Inflammatory macrophage treated with lipopolysaccharide for 1 hour (primary cell): ENCODE data around the gene MEOX1.
"Not testable (repeated sequence)": the region's sequence is repeated elsewhere in the genome, so short reads cannot be mapped to it uniquely, and the experiment has no call there.

ENCODE experiments used
- DNase-seq, 2 donors: peaks; one replicate each; pipeline ENCODE4 v3.0.0-alpha.2; 2020 to 2022

The MEOX1 gene

GRCh38 chr17:43661699-43662412, at the start of gene MEOX1:
Gene MEOX1 (minus strand): TSS chr17:43661922. CDS start chr17:43661534, 388 bp downstream.
- DNase-seq: no peak

- DNase-seq: no peak
These were observed 48.4 kb upstream of the MEOX1 start for GRCh38 chr17:43710101-43710500.

- no peak for DNase-seq
These were observed 47.5 kb upstream of the MEOX1 start for GRCh38 chr17:43709210-43709609.

DNA sequence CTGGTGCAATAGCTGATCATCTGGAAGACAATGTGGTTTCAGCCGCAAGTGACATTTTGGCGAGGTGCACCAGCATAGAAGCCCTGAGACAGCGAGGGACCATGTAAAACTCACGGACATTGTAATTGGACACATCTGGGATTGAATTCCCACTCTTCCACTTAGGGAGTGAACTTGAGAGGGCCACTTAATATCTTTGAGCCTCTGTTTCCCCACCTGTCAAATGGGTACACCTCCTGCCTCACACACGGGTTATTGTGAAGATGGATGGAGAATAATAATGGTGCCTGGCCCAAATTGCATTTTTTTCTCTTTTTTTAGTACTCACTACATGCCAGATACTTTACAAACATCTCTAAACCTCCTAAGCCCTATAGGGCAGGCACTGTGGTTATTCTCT, 45.5 kb upstream of the MEOX1 start:
- no peak for DNase-seq

GRCh38 chr17:43706235-43706634, 44.5 kb upstream of the MEOX1 start:
- DNase-seq: no peak

DNA sequence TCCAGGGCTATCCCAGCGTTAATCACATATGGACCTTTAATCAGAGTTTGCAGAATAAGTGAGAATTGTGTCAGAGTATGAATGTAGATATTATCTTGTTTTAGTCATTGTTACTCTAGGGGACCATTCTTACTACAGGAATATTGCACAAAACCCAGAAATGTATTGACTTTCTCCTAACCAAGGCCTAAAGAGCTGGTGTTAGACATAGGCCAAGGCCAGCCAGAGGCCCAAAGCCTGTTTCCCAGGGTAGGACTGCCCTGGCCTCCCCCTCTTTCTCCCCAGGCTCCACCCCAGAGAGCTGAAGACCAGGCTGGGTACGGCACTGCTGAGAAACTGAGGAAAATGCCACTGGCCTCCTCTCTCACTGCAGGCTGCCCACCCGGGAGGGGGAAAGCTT, 41.9 kb upstream of the MEOX1 start:
- DNase-seq: no peak

DNA sequence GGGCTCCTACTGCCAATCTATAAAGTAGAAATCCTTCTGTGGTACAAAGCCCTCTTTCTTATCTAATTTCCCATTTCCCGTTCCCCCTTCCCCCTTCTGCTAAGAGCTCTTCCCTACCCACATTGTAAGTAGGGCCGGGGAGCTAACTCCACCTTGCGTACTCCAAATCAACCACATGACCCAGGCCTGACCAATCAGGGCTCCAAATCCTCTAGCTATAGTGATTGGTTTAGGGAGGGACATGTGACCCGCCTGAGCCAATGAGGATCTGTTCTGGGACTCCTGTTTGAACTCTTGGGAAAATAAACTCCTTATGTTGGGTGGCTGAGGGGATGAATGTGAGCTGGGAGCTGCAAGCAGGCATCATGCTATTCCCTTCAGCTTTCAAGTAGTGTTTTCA, 40.9 kb upstream of the MEOX1 start:
- DNase-seq: peak in 1 of 2 donors; percentile 39

GRCh38 chr17:43701318-43701743, 39.6 kb upstream of the MEOX1 start:
- DNase-seq: peak; percentile 29 to 45

- DNase-seq: no peak
These were observed 37.7 kb upstream of the MEOX1 start for GRCh38 chr17:43699438-43699756.

- DNase-seq: no peak
These were observed 37.1 kb upstream of the MEOX1 start for GRCh38 chr17:43698678-43699437.

- DNase-seq: no peak
These were observed 36.2 kb upstream of the MEOX1 start for GRCh38 chr17:43697937-43698336.

- DNase-seq: no peak
These were observed 35.2 kb upstream of the MEOX1 start for GRCh38 chr17:43696891-43697290.

- peak; percentile 10 to 28 for DNase-seq
These were observed 34.5 kb upstream of the MEOX1 start for GRCh38 chr17:43695970-43696865.

DNA sequence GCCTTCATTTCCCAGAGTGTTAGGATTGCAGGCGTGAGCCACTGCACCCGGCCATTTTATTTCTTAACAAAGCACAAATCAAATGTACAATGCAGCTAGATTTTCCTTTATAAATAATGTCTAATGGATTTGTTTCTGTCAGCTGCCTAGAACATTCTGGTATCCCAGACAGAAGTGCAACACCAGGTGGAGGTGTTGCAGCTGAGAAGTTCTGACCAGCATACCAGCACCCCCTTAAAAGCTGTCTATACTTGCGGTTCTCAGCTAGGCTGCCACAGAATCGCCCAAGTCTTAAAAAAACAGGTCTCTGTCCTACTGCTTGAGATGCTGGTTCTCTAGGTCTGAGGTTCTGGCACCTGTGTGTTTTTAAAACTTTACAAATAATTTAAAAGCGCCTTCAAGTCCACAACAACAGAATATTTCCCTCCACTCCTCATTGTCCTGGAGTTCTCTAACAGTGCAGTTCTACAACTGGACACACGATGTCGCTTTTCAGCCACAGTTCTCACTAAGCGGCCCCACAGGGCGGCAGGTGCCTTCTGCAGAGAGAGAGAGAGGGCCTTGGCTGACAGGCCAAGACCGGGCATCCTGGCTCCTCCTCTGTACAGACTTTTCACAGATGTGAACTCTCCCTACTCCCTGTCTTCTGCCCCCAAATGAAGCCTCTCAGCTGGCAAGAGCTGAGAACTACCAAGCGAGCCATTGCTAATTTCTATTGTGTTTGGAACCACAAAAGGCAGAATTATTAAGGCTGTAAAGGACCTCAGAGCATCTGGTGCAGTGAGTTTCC, 32.6 kb upstream of the MEOX1 start:
- DNase-seq: peak; percentile 68 to 91

DNA sequence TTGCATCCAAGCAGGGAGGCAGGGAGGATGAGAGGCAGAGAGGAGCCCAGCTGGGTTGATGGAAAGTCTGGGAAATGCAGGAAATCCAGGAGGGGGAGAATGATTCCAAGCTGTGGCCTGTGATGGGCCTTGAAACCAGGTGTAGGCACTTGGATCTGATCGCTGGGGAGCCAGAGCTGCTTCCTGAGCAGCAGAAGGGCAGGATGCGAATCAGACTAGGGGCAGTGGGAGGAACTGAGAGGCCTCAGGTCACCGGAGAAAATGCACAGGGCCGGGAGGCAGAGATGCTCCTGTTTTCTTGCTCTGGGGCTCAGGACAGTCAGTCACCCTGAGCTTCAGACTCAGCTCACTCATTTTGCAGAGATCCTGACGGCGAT, 29.6 kb upstream of the MEOX1 start:
- no peak for DNase-seq

DNA sequence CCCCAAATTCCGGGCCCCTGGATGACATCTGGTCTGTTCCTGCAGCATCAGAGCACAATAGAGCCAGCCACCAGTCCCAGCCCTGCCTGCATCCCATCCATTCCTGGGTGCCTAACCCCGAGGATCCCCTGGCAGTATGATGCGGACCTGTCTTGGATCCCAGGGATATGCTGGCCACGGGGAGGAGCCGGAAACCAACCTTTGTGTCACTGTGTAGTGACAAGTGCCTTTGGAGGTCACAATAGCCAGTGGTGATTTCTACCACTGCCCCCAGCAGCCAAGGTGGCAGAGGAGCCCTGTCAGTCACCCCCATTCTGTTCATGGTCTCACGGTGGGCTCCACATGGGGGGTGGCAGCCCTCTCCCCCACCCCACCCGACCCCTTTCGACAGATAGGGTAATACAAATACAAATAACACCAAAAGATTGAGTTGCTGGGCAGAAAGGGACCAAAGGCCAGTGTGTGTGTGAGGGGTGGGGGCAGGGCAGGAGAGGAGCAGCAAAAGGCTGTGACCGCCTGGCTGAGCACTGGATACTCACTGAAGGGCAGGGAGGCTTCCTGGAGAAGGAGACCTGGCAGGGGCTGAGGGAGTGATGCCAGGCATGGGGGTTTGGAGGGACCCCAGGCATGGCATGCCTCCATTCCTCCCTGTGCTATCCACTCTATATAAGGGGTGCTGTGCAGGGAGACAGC, 29.0 kb upstream of the MEOX1 start:
- DNase-seq: no peak

GRCh38 chr17:43689814-43690213, 28.1 kb upstream of the MEOX1 start:
- no peak for DNase-seq

GRCh38 chr17:43689131-43689530, 27.4 kb upstream of the MEOX1 start:
- DNase-seq: no peak

DNA sequence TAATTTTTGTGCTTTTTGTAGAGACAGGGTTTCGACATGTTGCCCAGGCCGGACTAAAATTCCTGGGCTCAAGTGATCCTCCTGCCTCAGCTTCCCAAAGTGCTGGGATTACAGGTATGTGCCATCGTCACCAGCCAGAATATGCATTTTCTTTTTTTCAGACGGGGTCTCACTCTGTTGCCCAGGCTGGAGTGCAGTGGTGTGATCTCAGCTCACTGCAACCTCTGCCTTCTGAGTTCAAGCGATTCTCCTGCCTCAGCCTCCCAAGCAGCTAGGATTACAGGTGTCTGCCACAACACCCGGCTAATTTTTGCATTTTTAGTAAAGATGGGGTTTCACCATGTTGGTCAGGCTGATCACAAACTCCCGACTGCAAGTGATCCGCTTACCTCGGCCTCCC, 25.2 kb upstream of the MEOX1 start:
- not testable (repeated sequence) for DNase-seq

- DNase-seq: no peak
These were observed 22.4 kb upstream of the MEOX1 start for GRCh38 chr17:43683928-43684653.

DNA sequence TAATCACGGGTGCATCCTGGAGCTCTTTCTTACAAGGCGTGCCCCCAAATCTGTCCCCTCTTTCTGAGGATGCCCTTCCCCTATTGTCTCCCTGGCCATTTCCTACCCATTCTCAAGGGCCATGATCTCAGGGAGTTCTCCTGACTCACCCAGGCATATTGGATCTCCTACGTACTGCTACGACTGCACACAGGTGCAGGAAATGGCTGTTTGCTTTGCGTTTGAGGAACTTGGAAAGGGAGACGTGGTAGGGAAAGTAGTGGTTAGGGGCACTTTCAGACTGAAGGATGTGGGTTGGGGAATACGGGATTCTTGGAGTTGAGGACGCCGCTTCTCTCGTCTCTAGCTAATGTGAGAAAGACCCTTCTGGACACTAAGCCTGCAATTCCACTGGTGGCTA, 18.7 kb upstream of the MEOX1 start:
- no peak for DNase-seq
